Central memory CD4-positive, alpha-beta T cell (primary cell): Measurements from ENCODE around the gene MGAT4C.
"Not testable (repeated sequence)": the region's sequence is repeated elsewhere in the genome, so short reads cannot be mapped to it uniquely, and the experiment has no call there.

Experiments
- DNase-seq: peaks from one replicate; pipeline ENCODE4 v3.0.0; 2022

Gene MGAT4C

GRCh38 chr12:86122846-86123468 lies 133.2 kb downstream of the MGAT4C start:
- DNase-seq: no peak

- DNase-seq: no peak
Measured at GRCh38 chr12:86118161-86118560, 138.0 kb downstream of the MGAT4C start.

- no peak for DNase-seq
Measured at GRCh38 chr12:86117711-86118110, 138.5 kb downstream of the MGAT4C start.

GRCh38 chr12:86104087-86104486 lies 152.1 kb downstream of the MGAT4C start:
- no peak for DNase-seq

- DNase-seq: no peak
Measured at GRCh38 chr12:86097161-86097560, 159.0 kb downstream of the MGAT4C start.

- no peak for DNase-seq
Measured at GRCh38 chr12:86091681-86092080, 164.5 kb downstream of the MGAT4C start.

- no peak for DNase-seq
Measured at GRCh38 chr12:86081843-86082242, 174.3 kb downstream of the MGAT4C start.

- not testable (repeated sequence) for DNase-seq
Measured at GRCh38 chr12:86059052-86059451, 197.1 kb downstream of the MGAT4C start.

GRCh38 chr12:86057092-86057845 lies 198.9 kb downstream of the MGAT4C start:
- DNase-seq: no peak

GRCh38 chr12:86052921-86053320 lies 203.3 kb downstream of the MGAT4C start:
- DNase-seq: no peak

GRCh38 chr12:86050010-86050409 lies 206.2 kb downstream of the MGAT4C start:
- DNase-seq: no peak

GRCh38 chr12:86044396-86044795 lies 211.8 kb downstream of the MGAT4C start:
- no peak for DNase-seq

GRCh38 chr12:86042062-86042461 lies 214.1 kb downstream of the MGAT4C start:
- no peak for DNase-seq

- no peak for DNase-seq
Measured at GRCh38 chr12:86018361-86018760, 237.8 kb downstream of the MGAT4C start.

GRCh38 chr12:86015026-86015425 lies 241.2 kb downstream of the MGAT4C start:
- DNase-seq: no peak

GRCh38 chr12:86006727-86007126 lies 249.5 kb downstream of the MGAT4C start:
- DNase-seq: no peak

GRCh38 chr12:85998074-85998473 lies 258.1 kb downstream of the MGAT4C start:
- no peak for DNase-seq

GRCh38 chr12:85996280-85996679 lies 259.9 kb downstream of the MGAT4C start:
- no peak for DNase-seq

- DNase-seq: no peak
Measured at GRCh38 chr12:85993746-85994145, 262.4 kb downstream of the MGAT4C start.

- no peak for DNase-seq
Measured at GRCh38 chr12:85985996-85986395, 270.2 kb downstream of the MGAT4C start.

GRCh38 chr12:85983601-85984000 lies 272.6 kb downstream of the MGAT4C start:
- no peak for DNase-seq

GRCh38 chr12:85979641-85980040 lies 276.6 kb downstream of the MGAT4C start:
- no peak for DNase-seq

GRCh38 chr12:85975716-85976115 lies 280.5 kb downstream of the MGAT4C start:
- no peak for DNase-seq

- DNase-seq: no peak
Measured at GRCh38 chr12:85971800-85972199, 284.4 kb downstream of the MGAT4C start.

GRCh38 chr12:85968606-85969005 lies 287.6 kb downstream of the MGAT4C start:
- DNase-seq: no peak
